ENCODE measurements around the gene EDARADD. TPM values are rescaled to one million over a fixed set of nuclear protein-coding genes. Genes with fewer than 3 reads are reported as not detected.

The EDARADD gene
- total RNA-seq, 1 experiment from 2014 or later = 0.30 TPM

DNA sequence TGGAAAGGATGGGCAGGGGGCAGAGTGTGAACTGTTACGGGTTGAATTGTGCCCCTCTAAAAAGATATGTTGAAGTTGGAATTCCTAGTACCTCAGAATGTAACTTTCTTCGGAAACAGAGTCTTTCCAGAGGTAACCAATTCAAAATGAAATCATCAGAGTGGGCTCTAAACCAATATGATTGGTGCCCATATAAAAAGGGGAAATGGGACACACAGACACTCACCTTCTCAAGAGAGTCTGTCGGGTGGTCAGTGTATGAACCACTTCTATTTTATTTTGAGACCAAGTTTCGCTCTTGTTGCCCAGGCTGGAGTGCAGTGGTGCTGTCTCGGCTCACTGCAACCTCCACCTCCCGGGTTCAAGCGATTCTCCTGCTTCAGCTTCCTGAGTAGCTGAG lies 7.6 kb downstream of the EDARADD start:
- no peak overlapping the region for H3K9ac ChIP-seq (ENCODE audit: low read length)
- ChIA-PET POLR2A (no interaction called here), CTCF (no interaction called here), RAD21 (ENCODE audit: low non-redundant PET in 1 of 2, low total read pairs in 2 of 2, uncharacterized antibody in 2 of 2, unreplicated experiment in 2 of 2) (no interaction called here)
- H3K4me3 ChIP-seq (replicated peaks in 1 of 2; ENCODE audit: low read depth in 1 of 2, low read length in 2 of 2) = no peak overlapping the region
- DNase-seq (ENCODE audit: low read depth, low spot score) = no peak
- H2AFZ ChIP-seq (ENCODE audit: low read depth, low read length, poor library complexity, severe bottlenecking) = no peak overlapping the region
- no peaks in the 10 kb centered on the region for H3K79me2 ChIP-seq (ENCODE audit: insufficient read depth, low read length)
- intact Hi-C loops (cut with micrococcal nuclease) = no loop called here
- no peak for TF ChIP-seq MAX (IDR thresholded peaks at IDR 0.05)
- no peak for TF ChIP-seq CTCF (IDR thresholded peaks at IDR 0.05 in 2 of 3, conservative IDR thresholded peaks at IDR 0.05 in 1 of 3; ENCODE audit: borderline replicate concordance in 1 of 3, insufficient read depth in 1 of 3, low read depth in 2 of 3, low read length in 2 of 3)
- no peak for TF ChIP-seq TCF7L2 (IDR thresholded peaks at IDR 0.05; ENCODE audit: borderline replicate concordance, extremely low read depth, insufficient read depth, insufficient read length)
- no peak for TF ChIP-seq FOSL1 (IDR thresholded peaks at IDR 0.05; ENCODE audit: low read depth)
- TF ChIP-seq ATF3 (IDR thresholded peaks at IDR 0.05) = no peak
- no peak for TF ChIP-seq ELF1 (IDR thresholded peaks at IDR 0.05; ENCODE audit: borderline replicate concordance, low read depth)
- no peak for TF ChIP-seq SIN3A (IDR thresholded peaks at IDR 0.05; ENCODE audit: low read depth)
- no peak for TF ChIP-seq EZH2 (IDR thresholded peaks at IDR 0.05)
- no peak for TF ChIP-seq ZFX (IDR thresholded peaks at IDR 0.05)
- TF ChIP-seq YY1 (IDR thresholded peaks at IDR 0.05; ENCODE audit: extremely low read depth, insufficient replicate concordance, low read depth, low read length) = no peak
- H3K9me3 ChIP-seq (ENCODE audit: control insufficient read depth in 1 of 2, insufficient read depth in 1 of 2, low read depth in 1 of 2, low read length in 2 of 2) = no peaks in the 10 kb centered on the region
- no peaks in the 10 kb centered on the region for H3K27me3 ChIP-seq (ENCODE audit: insufficient read depth, low read length)
- no peaks in the 10 kb centered on the region for H4K20me1 ChIP-seq (ENCODE audit: insufficient read depth)
- no peak for ATAC-seq
- H3K36me3 ChIP-seq (ENCODE audit: control insufficient read depth in 1 of 2, insufficient read depth in 2 of 2, low read length in 2 of 2) = no peaks in the 10 kb centered on the region
- H3K4me1 ChIP-seq (ENCODE audit: control insufficient read depth in 1 of 2, insufficient read depth in 2 of 2, low read length in 2 of 2) = no peaks in the 10 kb centered on the region; a peak in 1 of 4 replicates
- H3K4me2 ChIP-seq (ENCODE audit: low read length) = no peak overlapping the region
- H3K27ac ChIP-seq (ENCODE audit: low read depth, low read length) = no peak overlapping the region
- BruUV-seq (replicated peaks) = no TSS peak
- H3K9me2 ChIP-seq (ENCODE audit: insufficient read depth) = no peaks in the 10 kb centered on the region

Data from HCT116 (cell line).